Measurements from ENCODE around the gene MED12L.

Gene MED12L

GRCh38 chr3:151109286-151109800, 23.9 kb downstream of the MED12L start:
- TF ChIP-seq, protein P1, sequence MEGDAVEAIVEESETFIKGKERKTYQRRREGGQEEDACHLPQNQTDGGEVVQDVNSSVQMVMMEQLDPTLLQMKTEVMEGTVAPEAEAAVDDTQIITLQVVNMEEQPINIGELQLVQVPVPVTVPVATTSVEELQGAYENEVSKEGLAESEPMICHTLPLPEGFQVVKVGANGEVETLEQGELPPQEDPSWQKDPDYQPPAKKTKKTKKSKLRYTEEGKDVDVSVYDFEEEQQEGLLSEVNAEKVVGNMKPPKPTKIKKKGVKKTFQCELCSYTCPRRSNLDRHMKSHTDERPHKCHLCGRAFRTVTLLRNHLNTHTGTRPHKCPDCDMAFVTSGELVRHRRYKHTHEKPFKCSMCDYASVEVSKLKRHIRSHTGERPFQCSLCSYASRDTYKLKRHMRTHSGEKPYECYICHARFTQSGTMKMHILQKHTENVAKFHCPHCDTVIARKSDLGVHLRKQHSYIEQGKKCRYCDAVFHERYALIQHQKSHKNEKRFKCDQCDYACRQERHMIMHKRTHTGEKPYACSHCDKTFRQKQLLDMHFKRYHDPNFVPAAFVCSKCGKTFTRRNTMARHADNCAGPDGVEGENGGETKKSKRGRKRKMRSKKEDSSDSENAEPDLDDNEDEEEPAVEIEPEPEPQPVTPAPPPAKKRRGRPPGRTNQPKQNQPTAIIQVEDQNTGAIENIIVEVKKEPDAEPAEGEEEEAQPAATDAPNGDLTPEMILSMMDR (IDR thresholded peaks at IDR 0.05), result no peak

DNA sequence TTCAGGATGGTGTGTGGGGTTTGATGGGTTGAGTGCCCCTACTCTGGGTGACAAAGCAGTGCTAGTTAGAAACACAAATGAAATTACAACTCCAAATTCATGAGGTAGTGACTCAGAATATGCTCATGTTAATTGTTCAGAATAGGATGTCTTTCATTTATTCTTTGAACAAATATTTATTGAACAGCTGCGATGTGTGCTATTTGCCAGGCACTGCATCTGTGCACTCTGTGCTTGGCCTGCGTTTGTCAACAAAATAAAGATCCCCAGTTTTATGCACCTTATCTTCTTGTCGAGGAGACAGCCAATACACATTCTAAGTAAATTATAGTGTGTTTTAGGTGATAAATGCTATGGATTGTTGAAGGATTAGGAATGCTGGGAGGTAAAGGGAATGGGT, 27.3 kb downstream of the MED12L start:
- TF ChIP-seq, protein P1 (IDR thresholded peaks at IDR 0.05), result no peak

DNA sequence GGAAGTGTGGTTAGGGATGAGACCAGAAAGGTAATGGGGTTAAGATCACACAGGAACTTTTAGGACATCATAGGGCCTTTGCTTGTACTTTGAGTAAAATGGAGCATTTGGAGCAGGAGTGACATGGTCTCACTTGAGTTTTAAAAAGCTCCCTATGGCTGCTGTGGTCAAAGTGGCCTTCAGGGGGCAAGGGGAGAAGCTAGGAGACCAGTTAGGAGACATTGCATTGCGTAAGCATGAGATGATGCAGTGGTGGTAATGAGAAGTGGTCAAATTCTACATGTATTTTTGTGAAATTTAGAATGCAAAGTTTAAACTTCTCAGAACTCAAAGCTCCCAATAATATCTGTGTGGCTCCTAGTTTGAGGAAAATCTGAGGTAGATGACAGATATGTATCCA, 27.9 kb downstream of the MED12L start:
- TF ChIP-seq, protein P1 (IDR thresholded peaks at IDR 0.05), result no peak

DNA sequence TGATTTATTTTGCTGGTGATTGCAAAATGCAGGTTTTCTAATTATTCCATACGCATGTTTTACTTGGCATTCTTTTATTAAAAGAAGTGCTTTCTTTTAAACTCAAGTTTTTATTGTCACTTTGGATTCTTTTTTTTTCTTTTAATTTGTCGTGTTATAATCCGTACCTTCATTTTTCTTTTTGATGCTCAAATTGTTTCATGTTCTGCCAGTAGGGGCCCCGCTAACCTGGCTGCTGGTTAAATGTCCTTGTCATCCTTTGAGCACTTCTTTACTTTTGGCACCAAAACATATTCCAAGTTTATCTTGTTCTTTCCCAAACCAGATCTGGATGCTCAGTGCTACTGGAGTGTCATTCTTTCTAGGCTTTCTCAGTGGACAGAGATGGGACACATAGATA, 31.6 kb downstream of the MED12L start:
- TF ChIP-seq, protein P1 (IDR thresholded peaks at IDR 0.05), result no peak

DNA sequence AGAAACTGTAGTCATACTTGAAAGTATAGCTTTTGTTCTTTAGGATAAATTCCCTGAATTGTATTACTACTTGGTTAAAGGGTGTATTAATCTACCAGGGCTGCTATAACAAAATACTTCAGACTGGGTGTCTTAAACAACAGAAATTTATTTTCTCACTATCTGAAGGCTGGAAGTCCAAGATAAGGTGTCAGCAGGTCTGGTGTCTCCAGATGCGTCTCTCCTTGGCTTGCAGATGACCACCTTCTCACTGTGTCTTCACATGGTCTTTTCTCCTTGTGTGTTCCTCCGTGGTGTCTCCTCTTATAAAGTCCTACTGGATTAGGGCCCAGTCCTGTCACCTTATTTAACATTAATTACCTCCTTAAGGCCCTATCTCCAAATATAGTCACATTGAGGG, 33.7 kb downstream of the MED12L start:
- TF ChIP-seq, protein P1 (IDR thresholded peaks at IDR 0.05), result no peak

GRCh38 chr3:151120409-151120808, 34.9 kb downstream of the MED12L start:
- TF ChIP-seq, protein P1 (IDR thresholded peaks at IDR 0.05), result no peak

- TF ChIP-seq, protein P1 (IDR thresholded peaks at IDR 0.05), result no peak
These were observed 35.6 kb downstream of the MED12L start for GRCh38 chr3:151121016-151121415.

GRCh38 chr3:151123827-151124226, 38.4 kb downstream of the MED12L start:
- TF ChIP-seq, protein P1 (IDR thresholded peaks at IDR 0.05), result no peak
